Sigmoid colon (tissue), 7 donors: Measurements from ENCODE around the gene SEC63. TPM values are rescaled to one million over a fixed set of nuclear protein-coding genes. Genes with fewer than 3 reads are reported as not detected.
"Not testable (repeated sequence)": the region's sequence is repeated elsewhere in the genome, so short reads cannot be mapped to it uniquely, and the experiment has no call there.

Source experiments
- DNase-seq: peaks from one replicate; pipeline ENCODE4 v3.0.0-alpha.2; 2019
- H3K27ac ChIP-seq, 4 donors: fragments of 200-600 bp; sonication (generic); one replicate each; pipeline ENCODE4 v1.5.1; 2016 to 2019; ENCODE audit warnings: mild to moderate bottlenecking in 1 of 4
- H3K27me3 ChIP-seq, 3 donors: fragments of 200-600 bp; sonication (generic); one replicate each; pipeline ENCODE4 v1.5.1; 2019; ENCODE audit warnings: mild to moderate bottlenecking in 1 of 3
- H3K36me3 ChIP-seq, 4 donors: fragments of 200-600 bp; sonication (generic); one replicate each; pipeline ENCODE4 v1.5.1; 2016 to 2019
- H3K4me1 ChIP-seq, 4 donors: fragments of 200-600 bp; sonication (generic); one replicate each; pipeline ENCODE4 v1.5.1; 2017 to 2019
- H3K4me3 ChIP-seq, 4 donors: fragments of 200-600 bp; sonication (generic); one replicate each; pipeline ENCODE4 v1.5.1; 2017 to 2019; ENCODE audit warnings: mild to moderate bottlenecking in 2 of 4, moderate library complexity in 1 of 4
- H3K9me3 ChIP-seq, 4 donors: fragments of 200-600 bp in 3 of 4; sonication (generic) in 3 of 4; one replicate each; pipeline versions ENCODE4 v1.5.1 to v1.6.1; 2013 to 2019
- EP300 ChIP-seq, 4 donors: sonication (generic); formaldehyde crosslinking; IDR thresholded peaks; one replicate each; pipeline ENCODE4 v1.6.1; 2017; ENCODE audit warnings: antibody characterized with exemption in 4 of 4
- POLR2A ChIP-seq, 2 donors: fragments of 450-650 bp; IDR thresholded peaks; one replicate each; pipeline ENCODE4 v1.6.1; 2016; ENCODE audit warnings: antibody characterized with exemption in 2 of 2, mild to moderate bottlenecking in 2 of 2, moderate library complexity in 2 of 2
- POLR2AphosphoS5 ChIP-seq, 4 donors: sonication (generic); formaldehyde crosslinking; IDR thresholded peaks; one replicate each; pipeline ENCODE4 v1.6.1; 2017; ENCODE audit warnings: antibody characterized with exemption in 4 of 4
- WGBS, 2 donors: extraction: QIAGEN DNeasy Blood & Tissue Kit; methylation state at CpG; one replicate each; pipeline ENCODE4 v1.1.7; 2013; 5-methylcytosine and 5-hydroxymethylcytosine counted together
- intact Hi-C: fragments of 100-400 bp; cut with DNase I; formaldehyde crosslinking; loops from one replicate; pipeline ENCODE4 v1.15.1; 2023
- polyA plus RNA-seq, 3 donors: library from polyadenylated mRNA; stranded (reverse); fragments of 200-250 nt; gene quantifications; one replicate each; pipeline ENCODE4 v1.2.3, GENCODE V29; 2013
- total RNA-seq, 4 donors: library from RNA; depleted of rRNA; stranded (reverse); fragments of >200 nt; gene quantifications; one replicate each; pipeline ENCODE4 v1.1.0, GENCODE V29; 2016
- TF ChIP-seq, protein P1 (sequence below), 4 experiments: fragments of 450-650 bp in 3 of 4; fragments of 200-600 bp in 1 of 4; IDR thresholded peaks; one replicate each; pipeline ENCODE4 v1.5.1; 2016 to 2019; ENCODE audit warnings: antibody characterized with exemption in 4 of 4, mild to moderate bottlenecking in 3 of 4, moderate library complexity in 2 of 4
- donor health status: healthy with polysubstance abuse.
- donor health status: Bipolar disorder and iron deficiency.
- donor health status: healthy.

Gene SEC63
- total and polyA plus RNA-seq, 7 donors, result 4.9 to 44.9 (median 31.7) TPM

- H3K4me3 ChIP-seq, result no peak overlapping the region
- H3K4me1 ChIP-seq, result no peaks in the 10 kb centered on the region
- H3K9me3 ChIP-seq, result no peaks in the 10 kb centered on the region
- TF ChIP-seq, protein P1, sequence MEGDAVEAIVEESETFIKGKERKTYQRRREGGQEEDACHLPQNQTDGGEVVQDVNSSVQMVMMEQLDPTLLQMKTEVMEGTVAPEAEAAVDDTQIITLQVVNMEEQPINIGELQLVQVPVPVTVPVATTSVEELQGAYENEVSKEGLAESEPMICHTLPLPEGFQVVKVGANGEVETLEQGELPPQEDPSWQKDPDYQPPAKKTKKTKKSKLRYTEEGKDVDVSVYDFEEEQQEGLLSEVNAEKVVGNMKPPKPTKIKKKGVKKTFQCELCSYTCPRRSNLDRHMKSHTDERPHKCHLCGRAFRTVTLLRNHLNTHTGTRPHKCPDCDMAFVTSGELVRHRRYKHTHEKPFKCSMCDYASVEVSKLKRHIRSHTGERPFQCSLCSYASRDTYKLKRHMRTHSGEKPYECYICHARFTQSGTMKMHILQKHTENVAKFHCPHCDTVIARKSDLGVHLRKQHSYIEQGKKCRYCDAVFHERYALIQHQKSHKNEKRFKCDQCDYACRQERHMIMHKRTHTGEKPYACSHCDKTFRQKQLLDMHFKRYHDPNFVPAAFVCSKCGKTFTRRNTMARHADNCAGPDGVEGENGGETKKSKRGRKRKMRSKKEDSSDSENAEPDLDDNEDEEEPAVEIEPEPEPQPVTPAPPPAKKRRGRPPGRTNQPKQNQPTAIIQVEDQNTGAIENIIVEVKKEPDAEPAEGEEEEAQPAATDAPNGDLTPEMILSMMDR (IDR thresholded peaks at IDR 0.05), result no peak
- TF ChIP-seq POLR2A (IDR thresholded peaks at IDR 0.05) (no peak), POLR2AphosphoS5 (IDR thresholded peaks at IDR 0.05) (no peak), EP300 (IDR thresholded peaks at IDR 0.05) (no peak)
- intact Hi-C loops, result no loop called here
- DNase-seq, result no peak
- H3K27ac ChIP-seq, result no peak overlapping the region
- H3K27me3 ChIP-seq, result no peaks in the 10 kb centered on the region
- 56 to 60% methylated on average over 3 of the region's 3 CpGs for WGBS, 2 donors
- H3K36me3 ChIP-seq, result peaks cover 0 to 24% (median 6%) of the 10 kb centered on the region in 4 donors
Observed at GRCh38 chr6:107868867-107869611, 89.0 kb downstream of the SEC63 start.

DNA sequence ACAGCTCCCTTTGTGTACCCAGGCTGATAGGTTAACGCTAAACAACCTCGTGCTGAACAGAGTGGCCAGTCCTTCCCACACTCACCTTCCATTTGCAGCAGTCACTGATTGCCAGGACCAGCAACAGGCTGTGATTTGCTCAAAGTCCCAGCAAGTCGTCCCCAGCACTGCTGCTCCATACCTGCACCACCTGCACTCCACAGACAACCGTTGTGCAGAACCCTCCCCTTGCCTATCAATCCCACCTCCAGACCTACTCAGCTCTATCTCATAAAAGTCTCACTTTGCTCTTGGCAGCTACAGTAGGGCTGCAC, 90.7 kb downstream of the SEC63 start:
- no peak overlapping the region for H3K4me3 ChIP-seq
- TF ChIP-seq POLR2AphosphoS5 (IDR thresholded peaks at IDR 0.05), result no peak
- TF ChIP-seq, protein P1 (IDR thresholded peaks at IDR 0.05), result no peak
- TF ChIP-seq EP300 (IDR thresholded peaks at IDR 0.05), result no peak
- no peak for TF ChIP-seq POLR2A (IDR thresholded peaks at IDR 0.05)
- no peak for DNase-seq
- peaks cover 0 to 17% (median 6%) of the 10 kb centered on the region in 4 donors for H3K36me3 ChIP-seq
- no peaks in the 10 kb centered on the region for H3K4me1 ChIP-seq
- no peak overlapping the region for H3K27ac ChIP-seq
- WGBS, 2 donors, result 12 to 30% methylated on average over 4 of the region's 4 CpGs
- no peaks in the 10 kb centered on the region for H3K27me3 ChIP-seq
- intact Hi-C loops, result no loop called here
- H3K9me3 ChIP-seq, result no peaks in the 10 kb centered on the region

- WGBS, 2 donors, result 39 to 48% methylated on average over 11 of the region's 11 CpGs
- no peak for DNase-seq
Observed at GRCh38 chr6:107866606-107867301, 91.3 kb downstream of the SEC63 start.

GRCh38 chr6:107864226-107865127, 93.5 kb downstream of the SEC63 start:
- H3K27me3 ChIP-seq, result no peaks in the 10 kb centered on the region
- 79 to 81% methylated on average over 5 of the region's 5 CpGs for WGBS, 2 donors
- DNase-seq, result no peak
- intact Hi-C loops, result no loop called here
- H3K4me1 ChIP-seq, result no peaks in the 10 kb centered on the region
- no peaks in the 10 kb centered on the region for H3K9me3 ChIP-seq
- no peak for TF ChIP-seq EP300 (IDR thresholded peaks at IDR 0.05)
- TF ChIP-seq POLR2A (IDR thresholded peaks at IDR 0.05), result no peak
- H3K27ac ChIP-seq, result no peak overlapping the region
- no peaks in the 10 kb centered on the region for H3K36me3 ChIP-seq
- no peak overlapping the region for H3K4me3 ChIP-seq

More at GRCh38 chr6:107866606-107867301, 91.3 kb downstream of the SEC63 start:
- Histone ChIP-seq H3K27ac (no peak overlapping the region), H3K36me3 (peaks cover 0 to 12% (median 6%) of the 10 kb centered on the region in 4 donors), H3K9me3 (no peaks in the 10 kb centered on the region), H3K27me3 (no peaks in the 10 kb centered on the region), H3K4me1 (no peaks in the 10 kb centered on the region), H3K4me3 (no peak overlapping the region)
- intact Hi-C loops, result no loop called here
- TF ChIP-seq, protein P1 (IDR thresholded peaks at IDR 0.05), result peak in 1 of 4 experiments; percentile 35
- no peak for TF ChIP-seq POLR2A (IDR thresholded peaks at IDR 0.05)

GRCh38 chr6:107862383-107862782, 95.6 kb downstream of the SEC63 start:
- Histone ChIP-seq H3K4me1 (no peaks in the 10 kb centered on the region), H3K36me3 (no peaks in the 10 kb centered on the region), H3K9me3 (no peaks in the 10 kb centered on the region), H3K27me3 (no peaks in the 10 kb centered on the region), H3K4me3 (no peak overlapping the region), H3K27ac (no peak overlapping the region)
- DNase-seq, result no peak
- TF ChIP-seq POLR2AphosphoS5 (IDR thresholded peaks at IDR 0.05) (no peak), POLR2A (IDR thresholded peaks at IDR 0.05) (no peak), EP300 (IDR thresholded peaks at IDR 0.05) (no peak)
- TF ChIP-seq, protein P1 (IDR thresholded peaks at IDR 0.05), result no peak
- intact Hi-C loops, result no loop called here

- DNase-seq, H3K9me3 ChIP-seq, H3K27ac ChIP-seq, H3K36me3 ChIP-seq, H3K4me1 ChIP-seq, H3K27me3 ChIP-seq, H3K4me3 ChIP-seq, intact Hi-C loops: not testable (repeated sequence)
- WGBS, 2 donors, result 92 to 96% methylated on average over 4 of the region's 4 CpGs
Observed at GRCh38 chr6:107860963-107861362, 97.0 kb downstream of the SEC63 start.

DNA sequence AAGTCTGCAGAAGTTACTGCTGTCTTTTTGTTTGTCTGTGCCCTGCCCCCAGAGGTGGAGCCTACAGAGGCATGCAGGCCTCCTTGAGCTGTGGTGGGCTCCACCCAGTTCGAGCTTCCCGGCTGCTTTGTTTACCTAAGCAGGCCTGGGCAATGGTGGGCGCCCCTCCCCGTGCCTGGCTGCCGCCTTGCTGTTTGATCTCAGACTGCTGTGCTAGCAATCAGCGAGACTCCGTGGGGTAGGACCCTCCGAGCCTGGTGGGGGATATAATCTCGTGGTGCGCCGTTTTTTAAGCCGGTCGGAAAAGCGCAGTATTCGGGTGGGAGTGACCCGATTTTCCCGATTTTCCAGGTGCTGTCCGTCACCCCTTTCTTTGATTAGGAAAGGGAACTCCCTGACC, 97.9 kb downstream of the SEC63 start:
- H3K4me3 ChIP-seq, result not testable (repeated sequence)
- WGBS, 2 donors, result 46 to 66% methylated on average over 18 of the region's 18 CpGs

More for the DNA sequence above, 97.9 kb downstream of the SEC63 start:
- H3K27me3 ChIP-seq, H3K27ac ChIP-seq, H3K36me3 ChIP-seq, H3K4me1 ChIP-seq, DNase-seq, H3K9me3 ChIP-seq, intact Hi-C loops: not testable (repeated sequence)
